PC-9 (cell line): ENCODE data around the gene EVL. TPM values are rescaled to one million over a fixed set of nuclear protein-coding genes. Genes with fewer than 3 reads are reported as not detected.

ENCODE experiments used
- BruUV-seq: library from RNA; stranded (reverse); fragments of 400-500 nt; replicated peaks from 2 replicates; lab custom pipeline; 2021; lab: Mats Ljungman, UMichigan
- CTCF ChIA-PET: fragments of 300-600 bp; sonication (Branson Sonifier 250); formaldehyde crosslinking; loops from one replicate; lab custom pipeline; 2022; ENCODE audit warnings: antibody characterized with exemption; lab: Charles Lee
- POLR2A ChIA-PET: fragments of 300-600 bp; sonication (Branson Sonifier 250); formaldehyde crosslinking; loops from one replicate; lab custom pipeline; 2022; ENCODE audit warnings: antibody characterized with exemption; ENCODE audit not compliant: unreplicated experiment; lab: Charles Lee
- DNase-seq, 2 experiments: peaks; one replicate each; pipeline versions ENCODE4 v3.0.0 to v3.0.0-alpha.2; 2015 to 2022; ENCODE audit warnings: mixed read lengths in 1 of 2
- H2AFZ ChIP-seq: fragments of 200-600 bp; sonication (generic); 2 replicates; pipeline ENCODE4 v1.8.1; 2017; ENCODE audit warnings: antibody characterized with exemption
- H3F3A ChIP-seq: fragments of 200-600 bp; sonication (generic); 2 replicates; pipeline ENCODE4 v1.8.1; 2017; ENCODE audit warnings: antibody characterized with exemption, mild to moderate bottlenecking, low read depth; ENCODE audit not compliant: insufficient read depth
- H3K27ac ChIP-seq: fragments of 200-600 bp; sonication (generic); 2 replicates; pipeline ENCODE4 v1.6.1; 2016; ENCODE audit warnings: mixed run types
- H3K27me3 ChIP-seq: fragments of 200-600 bp; sonication (generic); 2 replicates; pipeline ENCODE4 v1.6.1; 2016; ENCODE audit warnings: low read depth, mixed run types; ENCODE audit not compliant: insufficient read depth
- H3K36me3 ChIP-seq: fragments of 200-600 bp; sonication (generic); 2 replicates; pipeline ENCODE4 v1.6.1; 2016; ENCODE audit warnings: low read depth, mixed run types
- H3K4me1 ChIP-seq: fragments of 200-600 bp; sonication (generic); replicated peaks from 2 replicates; pipeline ENCODE4 v1.6.1; 2016; ENCODE audit warnings: mixed run types; ENCODE audit not compliant: insufficient read depth
- H3K4me2 ChIP-seq: fragments of 200-600 bp; sonication (generic); 2 replicates; pipeline ENCODE4 v1.6.1; 2017; ENCODE audit warnings: mixed run types
- H3K4me3 ChIP-seq: fragments of 200-600 bp; sonication (generic); 2 replicates; pipeline ENCODE4 v1.6.1; 2016; ENCODE audit warnings: mixed run types
- H3K79me2 ChIP-seq: fragments of 200-600 bp; sonication (generic); 2 replicates; pipeline ENCODE4 v1.6.1; 2017; ENCODE audit warnings: low read depth, mixed run types
- H3K9me2 ChIP-seq: fragments of 200-600 bp; sonication (generic); 2 replicates; pipeline ENCODE4 v1.8.1; 2017; ENCODE audit warnings: mild to moderate bottlenecking; ENCODE audit not compliant: insufficient read depth
- H3K9me3 ChIP-seq: fragments of 200-600 bp; sonication (generic); 2 replicates; pipeline ENCODE4 v1.8.1; 2016; ENCODE audit warnings: low read depth; ENCODE audit not compliant: insufficient read depth
- H4K20me1 ChIP-seq: fragments of 200-600 bp; sonication (generic); 2 replicates; pipeline ENCODE4 v1.8.1; 2017; ENCODE audit not compliant: insufficient read depth
- CTCF ChIP-seq: fragments of 200-600 bp; sonication (generic); conservative IDR thresholded peaks from 2 replicates; pipeline ENCODE4 v1.6.1; 2017; ENCODE audit warnings: mixed run types, antibody characterized with exemption, mild to moderate bottlenecking, moderate library complexity
- EZH2 ChIP-seq: fragments of 200-600 bp; sonication (generic); IDR thresholded peaks from 2 replicates; pipeline ENCODE4 v1.8.0; 2017; ENCODE audit warnings: antibody characterized with exemption, low read depth
- intact Hi-C: fragments of 100-400 bp; cut with micrococcal nuclease; formaldehyde crosslinking; loops from one replicate; pipeline ENCODE4 v1.10.0; 2022; ENCODE audit not compliant: unreplicated experiment
- total RNA-seq: library from RNA; stranded (reverse); gene quantifications from 2 replicates; pipeline ENCODE4 v1.2.3, GENCODE V29; 2021

The EVL gene
- total RNA-seq, 1 experiment from 2014 or later = 5.9 TPM

GRCh38 chr14:100054316-100055075, 10.7 kb upstream of the EVL start:
- Histone ChIP-seq H2AFZ (no peak overlapping the region), H3F3A (peaks cover 5% of the 10 kb centered on the region), H3K27ac (no peak overlapping the region), H3K27me3 (no peaks in the 10 kb centered on the region), H3K9me2 (no peaks in the 10 kb centered on the region), H3K36me3 (no peaks in the 10 kb centered on the region), H3K9me3 (no peaks in the 10 kb centered on the region), H4K20me1 (no peaks in the 10 kb centered on the region), H3K79me2 (no peaks in the 10 kb centered on the region), H3K4me1 (peaks cover 18% of the 10 kb centered on the region), H3K4me3 (no peak overlapping the region), H3K4me2 (no peak overlapping the region)
- ChIA-PET CTCF (no interaction called here), POLR2A (no interaction called here)
- intact Hi-C loops = no loop called here
- no peak for DNase-seq
- no TSS peak for BruUV-seq
- TF ChIP-seq EZH2 = no peak
- TF ChIP-seq CTCF = no peak

- no peak overlapping the region for H3K4me2 ChIP-seq
- no peaks in the 10 kb centered on the region for H3K79me2 ChIP-seq
- H4K20me1 ChIP-seq = no peaks in the 10 kb centered on the region
- H3K4me1 ChIP-seq = peaks cover 28% of the 10 kb centered on the region
- no peak for TF ChIP-seq CTCF
- no peak for TF ChIP-seq EZH2
- DNase-seq = no peak
- no peak overlapping the region for H2AFZ ChIP-seq
- intact Hi-C loops = no loop called here
- H3F3A ChIP-seq = peaks cover 9% of the 10 kb centered on the region
- no peaks in the 10 kb centered on the region for H3K9me2 ChIP-seq
- ChIA-PET POLR2A (no interaction called here), CTCF (no interaction called here)
- H3K9me3 ChIP-seq = no peaks in the 10 kb centered on the region
- H3K27ac ChIP-seq = no peak overlapping the region
- H3K27me3 ChIP-seq = no peaks in the 10 kb centered on the region
- H3K4me3 ChIP-seq = no peak overlapping the region
- BruUV-seq = no TSS peak
- no peaks in the 10 kb centered on the region for H3K36me3 ChIP-seq
Observed at GRCh38 chr14:100056431-100056830, 8.8 kb upstream of the EVL start.

- H3K4me3 ChIP-seq = no peak overlapping the region
- peaks cover 28% of the 10 kb centered on the region for H3K4me1 ChIP-seq
- H3K9me3 ChIP-seq = no peaks in the 10 kb centered on the region
- H3K79me2 ChIP-seq = no peaks in the 10 kb centered on the region
- no TSS peak for BruUV-seq
- POLR2A ChIA-PET = no interaction called here
- no peaks in the 10 kb centered on the region for H3K36me3 ChIP-seq
- no peaks in the 10 kb centered on the region for H3K27me3 ChIP-seq
- H3K9me2 ChIP-seq = no peaks in the 10 kb centered on the region
- H3F3A ChIP-seq = peaks cover 9% of the 10 kb centered on the region
- no peak overlapping the region for H2AFZ ChIP-seq
- no peak for DNase-seq
- no peaks in the 10 kb centered on the region for H4K20me1 ChIP-seq
- TF ChIP-seq CTCF = peak; percentile 30; the same call in 1 of the 2 replicates
- TF ChIP-seq EZH2 = no peak
- CTCF ChIA-PET = no interaction called here
- intact Hi-C loops = no loop called here
- H3K27ac ChIP-seq = no peak overlapping the region
- no peak overlapping the region for H3K4me2 ChIP-seq
Observed at GRCh38 chr14:100056964-100057795, 8.0 kb upstream of the EVL start.
